Neural progenitor cell (in vitro differentiated cells): ENCODE results near the gene SPNS3. TPM values are rescaled to one million over a fixed set of nuclear protein-coding genes. Genes with fewer than 3 reads are reported as not detected.

Experiments used
- DNase-seq: peaks from one replicate; pipeline ENCODE4 v3.0.0-alpha.2; 2016; ENCODE audit warnings: low spot score
- H2AFZ ChIP-seq: fragments of 200-600 bp; sonication (generic); replicated peaks from 2 replicates; pipeline ENCODE4 v1.6.1; 2016; ENCODE audit warnings: antibody characterized with exemption
- H3F3A ChIP-seq: fragments of 200-600 bp; sonication (generic); 2 replicates; pipeline ENCODE4 v1.6.1; 2016; ENCODE audit warnings: antibody characterized with exemption, low read depth
- H3K27ac ChIP-seq: fragments of 200-600 bp; sonication (generic); 2 replicates; pipeline ENCODE4 v1.5.1; 2016; ENCODE audit warnings: mild to moderate bottlenecking
- H3K27me3 ChIP-seq: fragments of 200-600 bp; sonication (generic); 2 replicates; pipeline ENCODE4 v1.6.1; 2016; ENCODE audit warnings: mild to moderate bottlenecking, moderate library complexity
- H3K36me3 ChIP-seq: fragments of 200-600 bp; sonication (generic); 2 replicates; pipeline ENCODE4 v1.5.1; 2016
- H3K4me1 ChIP-seq: fragments of 200-600 bp; sonication (generic); 2 replicates; pipeline ENCODE4 v1.6.1; 2016; ENCODE audit warnings: mixed run types
- H3K4me2 ChIP-seq: fragments of 200-600 bp; sonication (generic); 2 replicates; pipeline ENCODE4 v1.6.1; 2016
- H3K4me3 ChIP-seq: fragments of 200-600 bp; sonication (generic); 2 replicates; pipeline ENCODE4 v1.5.1; 2016
- H3K79me2 ChIP-seq: fragments of 200-600 bp; sonication (generic); 2 replicates; pipeline ENCODE4 v1.6.1; 2016; ENCODE audit warnings: low read depth
- H3K9ac ChIP-seq: fragments of 200-600 bp; sonication (generic); 2 replicates; pipeline ENCODE4 v1.6.1; 2016
- H3K9me3 ChIP-seq: fragments of 200-600 bp; sonication (generic); 2 replicates; pipeline ENCODE4 v1.5.1; 2016; ENCODE audit warnings: low read depth
- H4K20me1 ChIP-seq: fragments of 200-600 bp; sonication (generic); 2 replicates; pipeline ENCODE4 v1.6.1; 2016; ENCODE audit warnings: low read depth
- H3K27ac Mint-ChIP-seq: 3 replicates; pipeline ENCODE4 v1.8.0; 2021; ENCODE audit warnings: mixed read lengths
- H3K27me3 Mint-ChIP-seq: 2 replicates; pipeline ENCODE4 v1.8.0; 2022; ENCODE audit warnings: low read depth, mild to moderate bottlenecking, inconsistent platforms, moderate library complexity, mixed read lengths; ENCODE audit not compliant: insufficient read depth
- H3K36me3 Mint-ChIP-seq: 3 replicates; pipeline ENCODE4 v1.8.0; 2021; ENCODE audit warnings: mixed read lengths
- H3K4me1 Mint-ChIP-seq: 3 replicates; pipeline ENCODE4 v1.8.0; 2021; ENCODE audit warnings: mixed read lengths
- H3K4me3 Mint-ChIP-seq: 3 replicates; pipeline ENCODE4 v1.8.0; 2021; ENCODE audit warnings: mild to moderate bottlenecking, moderate library complexity, mixed read lengths
- H3K9me3 Mint-ChIP-seq: 3 replicates; pipeline ENCODE4 v1.8.0; 2020; ENCODE audit warnings: mixed read lengths
- EZH2 ChIP-seq: fragments of 200-600 bp; sonication (generic); IDR thresholded peaks from 2 replicates; pipeline ENCODE4 v1.6.1; 2017; ENCODE audit warnings: antibody characterized with exemption, mild to moderate bottlenecking, moderate library complexity
- EZH2phosphoT487 ChIP-seq: fragments of 200-600 bp; sonication (generic); IDR thresholded peaks from 2 replicates; pipeline ENCODE4 v1.6.1; 2017; ENCODE audit warnings: antibody characterized with exemption
- total RNA-seq: library from RNA; depleted of rRNA; stranded (reverse); fragments of >200 nt; gene quantifications from 2 replicates; pipeline ENCODE4 v1.2.3, GENCODE V29; 2015; ENCODE audit warnings: low replicate concordance
- TF ChIP-seq, protein P1 (sequence below): fragments of 200-600 bp; sonication (generic); IDR thresholded peaks from 2 replicates; pipeline ENCODE4 v1.5.1; 2017; ENCODE audit warnings: antibody characterized with exemption, mild to moderate bottlenecking

SPNS3 gene
- total RNA-seq, 1 donor from 2014 or later: not detected

DNA sequence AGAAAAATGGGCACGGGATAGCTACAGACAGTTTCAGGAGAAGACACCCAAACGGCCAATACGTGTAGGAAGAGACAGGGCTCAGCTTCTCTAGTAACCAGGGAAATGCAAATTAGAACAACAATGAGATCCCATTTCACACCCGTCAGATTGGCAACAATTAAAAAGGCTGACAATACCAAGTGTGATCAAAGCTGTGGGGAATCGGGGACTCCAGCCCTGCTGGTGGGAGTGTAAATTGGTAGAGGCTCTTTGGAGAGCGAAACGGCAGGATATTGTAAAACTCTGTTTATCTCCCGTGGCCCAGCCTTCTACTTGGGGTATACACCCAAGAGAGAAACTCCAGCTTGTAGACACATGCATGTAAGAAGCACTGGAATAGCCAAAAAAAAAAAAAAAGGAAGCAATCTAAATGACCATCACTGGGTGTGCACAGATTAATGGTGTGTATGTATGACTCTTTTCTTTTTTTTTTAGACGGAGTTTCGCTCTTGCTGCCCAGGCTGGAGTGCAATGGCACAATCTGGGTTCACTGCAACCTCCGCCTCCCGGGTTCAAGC lies 93.9 kb downstream of the SPNS3 start:
- no peak overlapping the region for H3K27ac Mint-ChIP-seq
- DNase-seq: peak; percentile 38
- H3K4me1 ChIP-seq: peaks cover 16% of the 10 kb centered on the region
- no peak overlapping the region for H3K27ac ChIP-seq
- H3K79me2 ChIP-seq: no peaks in the 10 kb centered on the region
- no peaks in the 10 kb centered on the region for H4K20me1 ChIP-seq
- no peaks in the 10 kb centered on the region for H3K9me3 Mint-ChIP-seq
- peaks cover 4% of the 10 kb centered on the region for H3F3A ChIP-seq
- TF ChIP-seq EZH2 (no peak), EZH2phosphoT487 (no peak)
- TF ChIP-seq, protein P1, sequence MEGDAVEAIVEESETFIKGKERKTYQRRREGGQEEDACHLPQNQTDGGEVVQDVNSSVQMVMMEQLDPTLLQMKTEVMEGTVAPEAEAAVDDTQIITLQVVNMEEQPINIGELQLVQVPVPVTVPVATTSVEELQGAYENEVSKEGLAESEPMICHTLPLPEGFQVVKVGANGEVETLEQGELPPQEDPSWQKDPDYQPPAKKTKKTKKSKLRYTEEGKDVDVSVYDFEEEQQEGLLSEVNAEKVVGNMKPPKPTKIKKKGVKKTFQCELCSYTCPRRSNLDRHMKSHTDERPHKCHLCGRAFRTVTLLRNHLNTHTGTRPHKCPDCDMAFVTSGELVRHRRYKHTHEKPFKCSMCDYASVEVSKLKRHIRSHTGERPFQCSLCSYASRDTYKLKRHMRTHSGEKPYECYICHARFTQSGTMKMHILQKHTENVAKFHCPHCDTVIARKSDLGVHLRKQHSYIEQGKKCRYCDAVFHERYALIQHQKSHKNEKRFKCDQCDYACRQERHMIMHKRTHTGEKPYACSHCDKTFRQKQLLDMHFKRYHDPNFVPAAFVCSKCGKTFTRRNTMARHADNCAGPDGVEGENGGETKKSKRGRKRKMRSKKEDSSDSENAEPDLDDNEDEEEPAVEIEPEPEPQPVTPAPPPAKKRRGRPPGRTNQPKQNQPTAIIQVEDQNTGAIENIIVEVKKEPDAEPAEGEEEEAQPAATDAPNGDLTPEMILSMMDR: no peak
- no peaks in the 10 kb centered on the region for H3K36me3 ChIP-seq
- H3K4me1 Mint-ChIP-seq: peaks cover 13% of the 10 kb centered on the region
- H3K9ac ChIP-seq: no peak overlapping the region
- H2AFZ ChIP-seq: no peak overlapping the region
- peaks cover 21% of the 10 kb centered on the region for H3K27me3 ChIP-seq
- no peaks in the 10 kb centered on the region for H3K9me3 ChIP-seq
- H3K4me3 Mint-ChIP-seq: no peak overlapping the region
- H3K36me3 Mint-ChIP-seq: peaks cover 2% of the 10 kb centered on the region
- peaks cover 7% of the 10 kb centered on the region for H3K27me3 Mint-ChIP-seq
- H3K4me3 ChIP-seq: no peak overlapping the region
- no peak overlapping the region for H3K4me2 ChIP-seq

DNA sequence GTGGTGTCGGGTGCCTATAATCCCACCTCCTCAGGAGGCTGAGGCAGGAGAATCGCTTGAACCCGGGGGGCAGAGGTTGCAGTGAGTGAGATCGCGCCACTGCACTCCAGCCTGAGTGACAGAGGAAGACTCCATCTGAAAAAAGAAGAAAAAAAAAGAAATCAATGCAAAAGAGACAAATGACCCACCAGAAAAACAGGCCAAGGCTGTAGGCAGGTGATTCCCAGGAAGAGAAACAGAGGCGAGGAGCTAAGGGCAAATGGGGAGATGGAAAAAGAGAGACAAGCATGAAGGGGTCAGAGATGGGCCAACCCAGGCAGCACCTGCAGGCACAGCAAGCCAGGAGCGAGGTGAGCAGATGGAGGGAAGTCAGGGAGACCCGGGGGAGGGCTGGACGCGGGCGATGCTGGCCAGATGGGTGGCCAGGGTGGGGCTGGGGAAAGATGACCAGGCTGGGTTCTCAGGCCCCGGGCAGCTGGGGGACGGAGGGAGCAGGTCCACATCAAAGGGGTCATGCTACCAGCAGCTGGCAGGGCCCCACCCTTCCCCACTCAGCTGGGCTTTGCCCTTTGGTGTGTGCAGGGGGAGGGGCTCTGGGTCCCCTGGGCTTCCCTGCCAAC lies 95.9 kb downstream of the SPNS3 start:
- no peak for DNase-seq
- Histone ChIP-seq H3K4me3 (no peak overlapping the region), H3F3A (peaks cover 4% of the 10 kb centered on the region), H3K36me3 (no peaks in the 10 kb centered on the region), H3K27me3 (peaks cover 21% of the 10 kb centered on the region), H3K9me3 (no peaks in the 10 kb centered on the region), H3K79me2 (no peaks in the 10 kb centered on the region), H4K20me1 (no peaks in the 10 kb centered on the region), H3K4me2 (no peak overlapping the region), H3K27ac (no peak overlapping the region), H2AFZ (no peak overlapping the region), H3K9ac (no peak overlapping the region), H3K4me1 (peaks cover 16% of the 10 kb centered on the region)
- Mint-ChIP-seq H3K27me3 (peaks cover 7% of the 10 kb centered on the region), H3K4me3 (no peak overlapping the region), H3K27ac (peak overlapping the region; percentile 1), H3K9me3 (no peaks in the 10 kb centered on the region), H3K4me1 (peaks cover 3% of the 10 kb centered on the region), H3K36me3 (peaks cover 2% of the 10 kb centered on the region)
- TF ChIP-seq, protein P1: no peak
- TF ChIP-seq EZH2phosphoT487 (no peak), EZH2 (no peak)

DNA sequence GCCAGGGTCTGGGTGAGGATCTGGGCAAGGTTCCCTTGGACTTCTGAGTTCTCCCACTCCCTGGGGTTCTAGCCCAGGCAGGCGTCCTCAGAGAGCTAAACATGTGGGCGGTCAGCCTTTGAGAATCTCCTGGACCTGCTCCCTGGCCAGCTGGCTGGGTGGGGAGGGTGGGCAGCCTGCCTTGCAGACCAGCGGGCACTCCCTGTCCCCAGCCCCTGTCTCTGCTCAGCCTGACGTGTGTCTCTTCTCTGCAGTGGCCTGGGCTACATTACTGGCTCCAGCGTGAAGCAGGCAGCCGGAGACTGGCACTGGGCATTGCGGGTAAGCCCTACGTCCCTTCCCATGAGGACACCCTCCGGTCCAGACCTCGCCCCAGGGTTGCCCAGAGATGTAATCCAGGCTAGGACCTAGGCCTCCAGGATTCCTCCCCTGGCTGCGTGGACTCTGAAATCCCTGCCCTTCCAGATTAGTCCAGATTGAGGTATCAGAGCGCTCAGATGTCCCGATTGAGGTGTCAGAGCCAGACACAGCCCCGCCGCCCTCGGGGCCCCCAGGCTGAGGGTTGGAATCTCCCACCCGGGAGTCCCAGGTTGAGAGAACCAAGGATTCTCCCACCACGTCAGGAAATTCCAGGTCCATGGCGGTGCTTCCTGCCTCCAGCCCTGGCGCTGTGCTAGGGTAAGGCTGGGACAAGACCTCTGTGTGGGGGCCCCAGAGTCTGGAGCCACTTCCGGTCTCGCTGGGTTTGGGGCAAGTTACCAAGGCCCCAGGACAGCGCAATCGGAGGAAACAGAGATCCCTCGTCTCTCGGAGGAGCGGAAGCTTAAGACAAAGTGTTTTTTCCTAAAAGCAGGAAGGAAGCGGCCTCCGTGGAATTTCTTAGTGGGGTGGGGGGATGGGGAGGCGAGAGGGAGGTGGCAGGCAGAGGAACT lies 97.3 kb downstream of the SPNS3 start:
- peaks cover 3% of the 10 kb centered on the region for H3K27me3 Mint-ChIP-seq
- TF ChIP-seq EZH2 (no peak), EZH2phosphoT487 (no peak)
- TF ChIP-seq, protein P1: no peak
- peaks cover under 1% of the 10 kb centered on the region for H3K36me3 Mint-ChIP-seq
- Histone ChIP-seq H3K36me3 (no peaks in the 10 kb centered on the region), H3K4me1 (peaks cover 22% of the 10 kb centered on the region), H3F3A (peaks cover 4% of the 10 kb centered on the region), H3K4me2 (no peak overlapping the region), H2AFZ (no peak overlapping the region), H3K9ac (no peak overlapping the region), H3K9me3 (no peaks in the 10 kb centered on the region), H3K79me2 (no peaks in the 10 kb centered on the region), H4K20me1 (no peaks in the 10 kb centered on the region), H3K27me3 (peaks cover 16% of the 10 kb centered on the region), H3K27ac (no peak overlapping the region), H3K4me3 (no peak overlapping the region)
- DNase-seq: no peak
- no peaks in the 10 kb centered on the region for H3K4me1 Mint-ChIP-seq
- no peak overlapping the region for H3K4me3 Mint-ChIP-seq
- no peaks in the 10 kb centered on the region for H3K9me3 Mint-ChIP-seq
- H3K27ac Mint-ChIP-seq: no peak overlapping the region
